Measurements from ENCODE around the gene AGPAT3.

Gene AGPAT3

GRCh38 chr21:44003307-44003966 is 138.4 kb downstream of the AGPAT3 start:
- no peak for DNase-seq

- DNase-seq, result no peak
Observed at GRCh38 chr21:44005071-44005470, 140.0 kb downstream of the AGPAT3 start.

DNA sequence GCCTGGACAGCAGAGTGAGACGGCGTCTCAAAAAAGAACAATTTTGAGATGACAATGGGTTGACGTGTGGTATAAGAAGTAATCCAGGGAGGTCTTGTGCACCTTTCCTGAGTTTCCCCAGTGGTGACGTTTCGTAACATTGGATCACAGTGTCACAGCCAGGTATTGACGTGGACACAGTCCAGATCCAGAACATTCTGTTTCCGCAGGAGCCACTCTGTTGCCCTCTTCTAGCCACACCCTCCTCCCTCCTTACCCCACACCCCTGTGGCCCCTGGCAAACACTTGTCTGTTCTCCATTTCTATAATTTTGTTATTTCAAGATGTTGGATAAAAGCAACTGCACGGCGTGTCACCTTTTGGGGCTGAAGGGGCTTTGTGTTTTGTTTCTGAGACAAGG is 140.6 kb downstream of the AGPAT3 start:
- DNase-seq, result no peak

DNA sequence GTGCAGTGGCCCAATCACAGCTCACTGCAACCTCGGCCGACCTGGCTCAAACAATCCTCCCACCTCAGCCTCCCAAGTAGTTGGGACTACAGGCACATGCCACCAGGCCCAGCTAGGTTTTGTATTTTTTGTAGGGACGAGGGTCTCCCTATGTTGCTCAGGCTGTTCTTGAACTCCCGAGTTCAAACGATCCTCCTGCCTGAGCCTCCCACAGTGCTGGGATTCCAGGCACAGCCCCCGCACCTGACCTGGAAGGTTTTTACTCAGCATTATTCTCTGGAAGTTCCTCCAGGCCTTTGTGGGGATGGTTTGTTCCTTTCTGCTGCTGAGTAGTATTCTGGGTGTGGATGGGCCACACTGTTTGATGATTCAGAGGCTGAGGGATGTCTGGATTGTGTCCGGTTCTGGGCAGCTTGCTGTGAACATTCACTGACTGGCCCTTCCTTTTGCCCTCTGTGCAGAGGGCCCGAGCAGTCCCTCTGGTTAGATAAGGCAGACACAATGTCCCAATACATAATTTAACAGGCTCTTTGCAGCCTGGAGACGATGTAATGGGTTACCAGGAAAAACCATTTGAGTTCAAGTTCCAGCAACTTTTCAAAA is 141.1 kb downstream of the AGPAT3 start:
- no peak for DNase-seq

DNA sequence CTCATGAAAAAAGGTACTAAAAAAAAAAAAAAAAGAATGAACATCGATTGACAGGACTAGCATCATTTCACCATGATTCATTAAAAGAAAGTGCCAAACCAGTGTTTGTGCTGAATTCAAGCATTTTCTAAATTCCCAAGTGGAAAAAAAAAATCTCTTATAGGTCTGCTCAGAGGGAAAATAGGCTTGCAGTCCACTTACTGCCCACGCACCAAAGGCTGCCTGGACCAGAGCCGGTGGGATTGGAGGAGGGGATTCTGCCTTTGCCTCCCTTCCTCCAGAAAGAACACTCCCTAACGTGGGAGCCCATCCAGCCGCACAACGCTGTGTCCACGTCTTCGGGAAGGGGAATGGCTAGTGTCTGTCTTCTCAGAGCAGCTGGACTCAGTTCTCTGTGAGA is 141.6 kb downstream of the AGPAT3 start:
- no peak for DNase-seq

- peak; percentile 28 for DNase-seq
Observed at GRCh38 chr21:44010429-44010828, 145.4 kb downstream of the AGPAT3 start.

DNA sequence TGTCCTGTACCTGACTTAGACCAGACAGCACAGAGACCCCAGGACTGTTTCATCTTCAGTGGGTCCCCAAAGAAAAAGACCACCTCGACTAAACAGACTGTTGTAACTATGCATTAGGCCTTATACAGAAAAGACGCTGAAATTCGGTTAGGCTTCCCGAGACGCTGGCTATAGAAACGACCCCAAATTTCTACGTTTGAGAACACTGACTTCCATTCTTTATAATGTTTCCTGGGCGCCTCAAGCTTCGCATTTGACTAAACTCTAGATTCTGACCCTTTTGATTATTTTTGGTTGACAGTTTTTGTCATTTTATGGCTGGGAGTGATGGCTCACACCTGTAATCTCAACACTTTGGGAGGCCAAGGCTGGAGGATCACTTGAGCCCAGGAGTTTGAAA is 146.1 kb downstream of the AGPAT3 start:
- DNase-seq, result no peak

DNA sequence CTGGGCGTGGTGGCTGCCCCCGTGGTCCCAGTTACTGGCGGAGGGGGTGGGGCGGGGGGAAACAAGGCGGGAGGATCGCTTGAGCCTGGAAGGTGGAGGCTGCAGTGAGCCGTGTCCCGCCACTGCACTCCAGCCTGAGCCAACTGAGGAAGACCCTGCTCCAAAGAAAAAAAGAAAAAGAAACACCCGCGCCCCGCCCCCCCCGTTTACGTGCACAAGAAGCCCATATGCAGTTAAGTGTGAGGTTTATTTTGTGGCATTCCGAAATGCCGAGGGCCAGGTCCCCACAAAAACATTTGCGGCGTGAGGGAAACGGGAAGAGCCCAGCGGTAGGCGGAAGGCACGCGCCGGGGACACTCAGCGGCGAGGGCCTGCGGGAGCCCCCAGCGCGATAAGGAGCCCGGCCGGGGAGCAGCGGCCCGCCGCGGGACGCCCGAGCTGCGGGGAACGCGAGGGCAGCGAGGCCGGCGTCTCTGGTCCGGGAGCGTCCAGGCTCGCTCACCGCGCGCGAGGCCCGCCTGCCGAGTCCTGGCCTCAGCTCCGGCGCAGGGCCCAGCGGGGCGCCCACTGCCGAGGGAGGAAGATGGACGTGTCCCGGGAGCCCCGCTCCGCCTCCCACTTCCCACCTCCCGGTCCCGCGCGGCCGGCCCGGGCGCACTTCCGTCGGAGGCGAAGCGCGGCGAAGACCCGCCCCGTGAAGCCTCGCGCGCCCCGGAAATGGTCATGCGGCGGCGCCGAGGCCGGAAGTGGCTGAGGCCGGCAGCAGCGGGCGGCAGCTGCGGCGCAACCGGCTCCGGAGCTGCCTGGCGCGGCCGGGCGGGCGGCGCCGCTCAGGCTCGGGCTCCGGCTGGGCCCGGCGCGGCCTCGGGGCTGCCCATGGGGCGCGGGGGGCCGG is 146.8 kb downstream of the AGPAT3 start, which contains the start of gene TRAPPC10:
TRAPPC10 (plus strand) TSS at position 731 of the 895 bp plus-strand sequence. CDS start 185 bp downstream, outside the sequence.
- peak; percentile 56 for DNase-seq

DNA sequence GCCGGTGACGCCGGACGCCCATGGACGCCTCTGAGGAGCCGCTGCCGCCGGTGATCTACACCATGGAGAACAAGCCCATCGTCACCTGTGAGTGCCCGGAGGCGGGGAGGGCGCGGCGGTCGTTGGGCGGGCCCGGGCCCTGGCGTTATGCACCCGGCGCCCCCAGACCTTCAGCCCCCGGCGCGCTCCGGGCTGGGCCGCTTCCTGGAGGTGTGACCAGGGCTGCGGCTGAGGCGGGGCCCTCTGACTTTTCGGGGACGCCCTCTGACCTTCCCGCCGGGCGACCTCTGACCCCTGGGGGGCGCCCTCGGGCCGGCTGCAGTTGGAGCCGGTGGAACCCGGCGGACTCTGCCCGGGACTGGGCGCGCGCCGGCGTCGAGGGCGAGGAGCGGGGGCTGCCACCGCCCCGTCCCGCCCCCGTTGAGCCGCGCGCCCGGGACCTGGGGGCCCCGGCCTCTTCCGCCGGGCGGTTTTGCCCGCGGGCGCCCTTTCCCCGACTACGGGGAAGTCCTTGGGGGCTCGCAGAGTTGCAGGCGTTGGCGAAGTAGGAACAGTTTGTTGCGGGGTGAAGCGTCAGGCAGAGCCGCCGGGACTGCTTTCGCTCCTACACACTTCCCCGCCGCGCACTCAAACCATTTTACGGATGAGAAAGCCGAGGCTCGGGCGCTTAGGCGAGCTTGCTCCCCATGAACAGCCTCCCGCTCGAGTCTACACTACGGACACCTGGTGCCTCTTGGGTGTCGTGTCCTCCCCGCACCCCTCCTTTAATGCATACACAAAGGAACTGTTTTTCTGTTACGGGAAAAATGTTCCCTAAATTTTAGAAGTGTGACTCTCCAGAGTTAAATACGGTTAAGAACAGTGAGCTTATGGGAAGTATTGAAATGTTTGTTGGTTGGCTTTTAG is 147.7 kb downstream of the AGPAT3 start:
- DNase-seq, result peak; percentile 27

GRCh38 chr21:44013380-44014088 is 148.5 kb downstream of the AGPAT3 start:
- no peak for DNase-seq

- no peak for DNase-seq
Observed at GRCh38 chr21:44017601-44018000, 152.6 kb downstream of the AGPAT3 start.

DNA sequence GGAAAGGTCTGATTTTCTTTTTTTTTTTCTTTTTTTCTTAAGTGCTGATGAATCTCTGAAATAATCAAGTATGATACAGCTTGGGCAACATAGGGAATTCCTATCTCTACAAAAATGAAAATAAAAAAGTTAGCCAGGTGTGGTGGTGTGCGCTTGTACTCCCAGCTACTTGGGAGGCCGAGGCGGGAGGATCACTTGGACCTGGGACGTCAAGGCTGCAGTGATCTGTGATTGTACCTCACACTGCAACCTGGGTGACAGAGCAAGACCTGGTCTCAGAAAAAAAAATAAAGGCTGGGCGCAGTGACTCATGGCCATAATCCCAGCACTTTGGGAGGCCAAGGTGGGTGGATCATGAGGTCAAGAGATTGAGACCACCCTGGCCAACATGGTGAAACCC is 153.1 kb downstream of the AGPAT3 start:
- DNase-seq, result no peak

GRCh38 chr21:44018813-44019567 is 154.0 kb downstream of the AGPAT3 start:
- DNase-seq, result no peak

GRCh38 chr21:44019568-44019958 is 154.5 kb downstream of the AGPAT3 start:
- DNase-seq, result no peak

DNA sequence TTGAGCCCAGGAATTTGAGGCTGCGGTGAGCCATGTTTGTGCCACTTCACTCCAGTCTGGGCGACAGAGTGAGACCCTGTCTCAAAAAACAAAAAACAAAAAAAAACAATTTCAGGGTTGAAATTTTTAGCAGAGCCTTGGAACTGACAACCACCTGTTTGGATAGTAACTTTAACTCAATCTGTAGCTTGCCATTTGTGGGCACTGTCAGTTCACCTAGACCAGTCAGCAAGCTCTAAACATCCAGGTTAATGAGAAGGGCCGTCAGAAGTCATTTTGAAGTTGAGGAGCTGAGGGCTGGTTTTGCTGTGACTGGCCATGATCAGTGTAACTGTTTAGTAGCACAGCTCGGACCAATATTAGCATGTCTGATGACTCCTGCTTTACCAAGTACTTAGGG is 155.5 kb downstream of the AGPAT3 start:
- peak; percentile 13 for DNase-seq

DNA sequence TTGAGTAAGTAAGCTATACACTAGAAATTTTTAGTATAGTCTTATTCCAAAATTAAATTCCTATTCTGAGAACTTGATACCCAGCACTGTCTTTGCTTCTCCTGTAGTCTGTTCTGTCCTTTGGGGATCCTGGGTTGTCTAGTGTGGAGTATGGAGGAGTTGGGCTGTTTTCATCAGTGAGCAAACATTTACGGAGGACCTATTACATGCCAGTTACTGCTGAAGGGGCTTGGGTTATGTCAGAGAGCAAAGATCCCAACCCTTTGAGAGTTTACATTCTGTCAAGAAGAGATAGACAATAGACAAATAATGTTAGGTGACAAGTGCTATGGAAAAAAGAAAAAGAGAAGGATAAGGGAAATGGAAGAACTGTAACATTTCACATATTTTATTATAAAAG is 156.0 kb downstream of the AGPAT3 start:
- DNase-seq, result peak; percentile 34

GRCh38 chr21:44024257-44024656 is 159.2 kb downstream of the AGPAT3 start:
- DNase-seq, result no peak

GRCh38 chr21:44024887-44025353 is 159.9 kb downstream of the AGPAT3 start:
- DNase-seq, result no peak

DNA sequence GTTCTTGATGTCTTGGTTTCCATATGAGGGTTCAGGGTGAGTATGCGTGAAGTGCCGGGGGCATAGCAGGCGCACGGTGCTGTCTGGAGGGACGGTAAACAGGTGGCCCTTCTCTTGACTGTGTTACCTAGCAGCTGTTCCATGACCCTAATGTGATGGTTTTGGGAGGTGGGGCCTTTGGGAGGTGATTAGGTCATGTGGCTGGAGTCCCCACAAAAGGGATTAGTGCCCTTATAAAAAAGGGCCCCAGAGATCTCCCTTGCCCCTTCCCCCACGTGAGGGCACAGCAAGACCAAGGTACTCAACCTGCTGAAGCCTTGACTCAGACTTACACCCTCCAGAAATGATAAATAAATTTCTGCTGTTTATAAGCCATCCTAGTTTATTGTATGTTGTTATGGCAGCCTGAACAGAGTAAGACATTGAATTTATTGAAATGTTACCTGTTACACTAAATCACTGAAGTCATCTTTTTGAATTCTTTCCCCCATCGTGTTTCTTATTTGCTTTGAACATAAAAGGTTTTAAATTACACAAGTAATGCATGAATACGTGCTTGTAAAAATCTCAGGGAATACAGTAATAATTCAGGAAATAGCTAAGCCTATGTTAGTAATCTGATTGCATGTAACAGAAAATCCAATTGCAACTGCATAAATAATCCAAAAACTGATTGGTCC is 162.7 kb downstream of the AGPAT3 start:
- DNase-seq, result no peak

DNA sequence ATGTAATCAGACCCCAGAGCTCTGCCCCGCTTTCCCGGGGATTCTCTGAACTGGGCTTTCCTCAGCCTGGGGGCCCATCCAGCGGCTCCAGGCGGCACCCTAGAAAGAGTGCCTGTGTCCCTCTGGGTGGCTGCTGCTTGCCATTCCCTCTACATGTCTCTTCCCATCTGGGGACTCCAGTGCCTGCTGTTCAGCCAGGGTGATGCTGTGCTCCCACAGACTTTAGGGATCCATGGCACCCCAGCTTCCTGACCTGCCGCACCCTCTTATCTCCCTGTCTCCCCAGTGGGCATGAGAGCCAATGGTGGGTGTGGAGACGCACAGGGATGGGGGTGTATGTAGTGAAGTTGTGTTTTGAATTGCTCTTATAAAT is 163.2 kb downstream of the AGPAT3 start:
- no peak for DNase-seq
